Thoracic aorta (tissue), 2 donors: ENCODE results near the gene ARHGAP18. TPM values are rescaled to one million over a fixed set of nuclear protein-coding genes. Genes with fewer than 3 reads are reported as not detected.

ENCODE experiments used
- ATAC-seq: fragments of 150-250 bp; one replicate; pipeline ENCODE4 v1.8.0; 2017; ENCODE audit warnings: low read depth; ENCODE audit not compliant: insufficient number of reproducible peaks, low FRiP score
- DNase-seq: peaks from one replicate; pipeline ENCODE4 v3.0.0-alpha.2; 2020; ENCODE audit warnings: low spot score
- H3K27ac ChIP-seq, 2 donors: fragments of 200-600 bp; sonication (generic); 1 replicate in 1 of 2; 2 replicates in 1 of 2; pipeline ENCODE4 v1.5.1; 2016; ENCODE audit warnings: mild to moderate bottlenecking in 2 of 2, moderate library complexity in 2 of 2
- H3K27me3 ChIP-seq: fragments of 200-600 bp; sonication (generic); replicated peaks from 2 replicates; pipeline ENCODE4 v1.6.0; 2016; ENCODE audit warnings: mild to moderate bottlenecking; ENCODE audit not compliant: insufficient read depth
- H3K36me3 ChIP-seq: fragments of 200-600 bp; sonication (generic); one replicate; pipeline ENCODE4 v1.5.1; 2016
- H3K4me1 ChIP-seq, 2 donors: fragments of 200-600 bp; sonication (generic); 1 replicate in 1 of 2; 2 replicates in 1 of 2; pipeline versions ENCODE4 v1.5.1 to v1.6.0; 2016; ENCODE audit warnings: low read depth in 2 of 2, mild to moderate bottlenecking in 1 of 2; ENCODE audit not compliant: control insufficient read depth in 1 of 2
- H3K4me3 ChIP-seq: fragments of 200-600 bp; sonication (generic); 2 replicates; pipeline ENCODE4 v1.5.1; 2016; ENCODE audit warnings: mild to moderate bottlenecking
- H3K9me3 ChIP-seq: fragments of 200-600 bp; sonication (generic); 2 replicates; pipeline ENCODE4 v1.5.1; 2016
- total RNA-seq, 2 donors: library from RNA; depleted of rRNA; stranded (reverse); fragments of >200 nt; gene quantifications; one replicate each; pipeline versions ENCODE4 v1.1.0 to v1.2.3, GENCODE V29; 2016
- TF ChIP-seq, protein P1 (sequence below): fragments of 200-600 bp; sonication (generic); IDR thresholded peaks from one replicate; pipeline ENCODE4 v1.5.1; 2019; ENCODE audit warnings: antibody characterized with exemption

The ARHGAP18 gene
- total RNA-seq, 2 donors from 2014 or later: 24.8 to 37.0 TPM

DNA sequence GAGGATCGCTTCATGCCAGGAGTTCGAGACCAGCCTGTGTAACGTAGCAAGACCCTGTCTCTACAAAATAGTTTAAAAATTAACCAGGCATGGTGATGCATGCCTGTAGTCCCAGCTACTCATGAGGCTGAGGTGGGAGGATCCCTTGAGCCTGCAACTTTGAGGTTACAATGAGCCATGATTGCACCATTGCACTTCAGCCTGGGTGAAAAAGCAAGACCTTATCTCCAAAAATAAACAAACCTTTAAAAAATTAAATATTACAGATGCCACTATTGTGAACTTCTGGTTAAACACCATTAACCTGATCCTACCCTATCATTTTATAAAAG lies 116.8 kb downstream of the ARHGAP18 start:
- H3K4me3 ChIP-seq: no peak overlapping the region
- no peaks in the 10 kb centered on the region for H3K36me3 ChIP-seq
- H3K27ac ChIP-seq: no peak overlapping the region
- no peak for DNase-seq
- no peak for ATAC-seq
- no peaks in the 10 kb centered on the region for H3K27me3 ChIP-seq
- no peaks in the 10 kb centered on the region for H3K4me1 ChIP-seq
- no peaks in the 10 kb centered on the region for H3K9me3 ChIP-seq
- TF ChIP-seq, protein P1, sequence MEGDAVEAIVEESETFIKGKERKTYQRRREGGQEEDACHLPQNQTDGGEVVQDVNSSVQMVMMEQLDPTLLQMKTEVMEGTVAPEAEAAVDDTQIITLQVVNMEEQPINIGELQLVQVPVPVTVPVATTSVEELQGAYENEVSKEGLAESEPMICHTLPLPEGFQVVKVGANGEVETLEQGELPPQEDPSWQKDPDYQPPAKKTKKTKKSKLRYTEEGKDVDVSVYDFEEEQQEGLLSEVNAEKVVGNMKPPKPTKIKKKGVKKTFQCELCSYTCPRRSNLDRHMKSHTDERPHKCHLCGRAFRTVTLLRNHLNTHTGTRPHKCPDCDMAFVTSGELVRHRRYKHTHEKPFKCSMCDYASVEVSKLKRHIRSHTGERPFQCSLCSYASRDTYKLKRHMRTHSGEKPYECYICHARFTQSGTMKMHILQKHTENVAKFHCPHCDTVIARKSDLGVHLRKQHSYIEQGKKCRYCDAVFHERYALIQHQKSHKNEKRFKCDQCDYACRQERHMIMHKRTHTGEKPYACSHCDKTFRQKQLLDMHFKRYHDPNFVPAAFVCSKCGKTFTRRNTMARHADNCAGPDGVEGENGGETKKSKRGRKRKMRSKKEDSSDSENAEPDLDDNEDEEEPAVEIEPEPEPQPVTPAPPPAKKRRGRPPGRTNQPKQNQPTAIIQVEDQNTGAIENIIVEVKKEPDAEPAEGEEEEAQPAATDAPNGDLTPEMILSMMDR: no peak

DNA sequence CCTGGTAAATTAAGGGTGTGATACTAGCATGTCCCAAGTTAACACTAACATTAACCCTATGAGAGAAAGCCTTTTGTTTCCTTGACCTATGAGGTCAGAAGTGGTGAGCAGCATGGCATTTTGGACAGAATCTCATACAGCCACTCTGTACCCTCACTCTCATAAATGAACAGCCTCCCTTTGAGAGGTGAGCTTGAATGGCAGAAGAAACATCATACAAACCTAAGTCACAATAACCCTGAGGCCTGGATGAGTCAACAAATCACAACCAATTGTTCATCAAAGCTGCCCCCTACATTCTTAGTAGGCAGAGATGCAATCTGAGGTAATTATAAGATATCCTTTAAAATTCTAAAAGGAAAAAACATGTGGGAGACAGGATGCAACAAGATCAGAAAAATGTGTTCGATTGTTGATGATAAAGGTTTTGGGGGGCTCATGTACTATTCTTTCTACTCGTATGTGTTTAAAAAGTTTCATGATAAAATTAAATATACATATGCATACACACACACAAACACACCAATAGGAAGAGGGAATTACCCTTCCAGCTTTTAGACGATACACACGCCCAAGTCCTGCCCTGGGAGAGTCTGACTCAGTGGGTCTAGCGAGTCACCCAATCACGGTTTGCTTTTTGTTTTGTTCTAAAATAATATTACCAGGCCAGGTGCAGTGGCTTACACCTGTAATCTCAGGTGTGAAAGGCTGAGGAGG lies 117.3 kb downstream of the ARHGAP18 start:
- ATAC-seq (no peak), DNase-seq (no peak)
- Histone ChIP-seq H3K27me3 (no peaks in the 10 kb centered on the region), H3K27ac (no peak overlapping the region), H3K4me3 (no peak overlapping the region), H3K36me3 (no peaks in the 10 kb centered on the region), H3K4me1 (no peaks in the 10 kb centered on the region), H3K9me3 (no peaks in the 10 kb centered on the region)
- TF ChIP-seq, protein P1: no peak

GRCh38 chr6:129590408-129591022 lies 119.5 kb downstream of the ARHGAP18 start:
- Histone ChIP-seq H3K4me3 (no peak overlapping the region), H3K27me3 (no peaks in the 10 kb centered on the region), H3K9me3 (no peaks in the 10 kb centered on the region), H3K27ac (no peak overlapping the region), H3K4me1 (no peaks in the 10 kb centered on the region), H3K36me3 (no peaks in the 10 kb centered on the region)
- TF ChIP-seq, protein P1: no peak
- no peak for ATAC-seq
- no peak for DNase-seq

DNA sequence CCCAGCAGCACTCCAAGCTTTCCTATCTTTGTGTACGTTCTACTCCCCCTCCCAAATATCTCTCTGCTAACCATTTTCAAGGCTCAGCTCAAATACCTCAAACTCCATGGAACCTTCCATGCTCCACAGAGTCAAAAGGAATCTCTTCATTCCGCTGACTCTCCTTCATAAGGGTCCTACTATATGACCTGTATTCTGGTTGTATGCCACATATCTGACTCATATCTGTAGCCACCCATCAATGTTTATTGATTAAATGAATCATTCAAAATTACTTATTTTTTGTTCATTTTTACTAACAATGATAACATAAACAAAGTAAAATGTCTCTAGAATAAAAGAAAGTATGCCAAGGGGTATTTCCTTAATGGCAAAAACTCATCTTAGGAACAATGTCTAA lies 123.2 kb downstream of the ARHGAP18 start:
- no peak for ATAC-seq

DNA sequence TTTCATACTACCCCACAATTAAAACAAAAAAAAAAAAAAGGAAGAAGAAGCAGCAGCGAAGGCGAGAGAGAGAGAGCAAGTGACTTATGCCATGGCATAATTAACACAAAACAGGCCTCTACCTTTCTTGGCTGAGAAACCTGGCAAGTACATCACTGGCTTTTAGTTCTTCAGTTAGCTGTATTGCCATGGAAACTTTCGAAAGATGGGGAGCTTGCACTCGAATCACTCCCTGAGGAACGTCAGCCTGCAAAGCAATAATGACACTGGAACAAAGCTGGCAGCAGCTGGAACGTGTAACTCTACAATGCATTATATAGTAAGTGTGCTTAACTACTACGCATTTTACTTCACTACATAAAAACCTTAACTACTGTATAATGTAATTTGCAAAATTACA lies 126.1 kb downstream of the ARHGAP18 start:
- TF ChIP-seq, protein P1: no peak
- H3K4me3 ChIP-seq: no peak overlapping the region
- DNase-seq: no peak

More for the DNA sequence above, 123.2 kb downstream of the ARHGAP18 start:
- H3K4me3 ChIP-seq: no peak overlapping the region
- TF ChIP-seq, protein P1: no peak
- no peak overlapping the region for H3K27ac ChIP-seq
- DNase-seq: no peak
- no peaks in the 10 kb centered on the region for H3K4me1 ChIP-seq
- no peaks in the 10 kb centered on the region for H3K36me3 ChIP-seq
- H3K27me3 ChIP-seq: no peaks in the 10 kb centered on the region
- H3K9me3 ChIP-seq: no peaks in the 10 kb centered on the region

More for the DNA sequence above, 126.1 kb downstream of the ARHGAP18 start:
- no peak overlapping the region for H3K27ac ChIP-seq
- no peaks in the 10 kb centered on the region for H3K4me1 ChIP-seq
- no peaks in the 10 kb centered on the region for H3K36me3 ChIP-seq
- no peaks in the 10 kb centered on the region for H3K27me3 ChIP-seq
- no peak for ATAC-seq
- no peaks in the 10 kb centered on the region for H3K9me3 ChIP-seq
